H9 (cell line): ENCODE data around the gene CLEC16A. TPM values are rescaled to one million over a fixed set of nuclear protein-coding genes. Genes with fewer than 3 reads are reported as not detected.

Source experiments
- DNase-seq: peaks from one replicate; pipeline ENCODE4 v3.0.0-alpha.2; 2017
- H2AFZ ChIP-seq: one replicate; pipeline ENCODE4 v1.6.1; 2013; ENCODE audit warnings: mild to moderate bottlenecking, low read length, control low read depth, moderate library complexity
- H2AK5ac ChIP-seq: 2 replicates; pipeline ENCODE4 v1.6.1; 2013; ENCODE audit warnings: low read length, control low read depth, mixed read lengths; ENCODE audit not compliant: insufficient read length
- H2BK120ac ChIP-seq: one replicate; pipeline ENCODE4 v1.6.1; 2013; ENCODE audit warnings: low read depth, mild to moderate bottlenecking, low read length, control low read depth, inconsistent platforms; ENCODE audit not compliant: poor library complexity, severe bottlenecking
- H2BK12ac ChIP-seq: 2 replicates; pipeline ENCODE4 v1.6.1; 2013; ENCODE audit warnings: low read length, control low read depth, mixed read lengths, low read depth; ENCODE audit not compliant: insufficient read length
- H2BK15ac ChIP-seq: 2 replicates; pipeline ENCODE4 v1.6.1; 2013; ENCODE audit warnings: low read depth, low read length, control low read depth
- H2BK20ac ChIP-seq: one replicate; pipeline ENCODE4 v1.6.1; 2013; ENCODE audit warnings: low read depth, mild to moderate bottlenecking, low read length, control low read depth, inconsistent platforms; ENCODE audit not compliant: poor library complexity, severe bottlenecking
- H2BK5ac ChIP-seq: 2 replicates; pipeline ENCODE4 v1.6.1; 2013; ENCODE audit warnings: low read length, control low read depth, mixed read lengths; ENCODE audit not compliant: insufficient read length
- H3K14ac ChIP-seq: 2 replicates; pipeline ENCODE4 v1.6.1; 2013; ENCODE audit warnings: low read length, control low read depth; ENCODE audit not compliant: insufficient read depth
- H3K18ac ChIP-seq: 2 replicates; pipeline ENCODE4 v1.6.1; 2013; ENCODE audit warnings: low read depth, mild to moderate bottlenecking, mixed read lengths, low read length, control low read depth; ENCODE audit not compliant: insufficient read length
- H3K23ac ChIP-seq: 2 replicates; pipeline ENCODE4 v1.6.1; 2013; ENCODE audit warnings: low read length, control low read depth, mixed read lengths, low read depth; ENCODE audit not compliant: insufficient read length
- H3K23me2 ChIP-seq: 2 replicates; pipeline ENCODE4 v1.6.1; 2013; ENCODE audit warnings: low read depth, mild to moderate bottlenecking, mixed read lengths, low read length, control low read depth; ENCODE audit not compliant: insufficient read length, poor library complexity, severe bottlenecking
- H3K27ac ChIP-seq: 2 replicates; pipeline ENCODE4 v1.5.1; 2013; ENCODE audit warnings: low read length, control low read depth, mixed read lengths, low read depth; ENCODE audit not compliant: insufficient read length
- H3K27me3 ChIP-seq: 2 replicates; pipeline ENCODE4 v1.6.1; 2013; ENCODE audit warnings: low read length, control low read depth, inconsistent platforms; ENCODE audit not compliant: insufficient read depth
- H3K4ac ChIP-seq: 2 replicates; pipeline ENCODE4 v1.6.1; 2013; ENCODE audit warnings: low read depth, mild to moderate bottlenecking, control low read depth, inconsistent platforms, low read length, moderate library complexity
- H3K4me1 ChIP-seq: 2 replicates; pipeline ENCODE4 v1.6.1; 2013; ENCODE audit warnings: low read length, control low read depth, inconsistent platforms; ENCODE audit not compliant: insufficient read depth
- H3K4me2 ChIP-seq: 2 replicates; pipeline ENCODE4 v1.6.1; 2013; ENCODE audit warnings: low read length, control low read depth, mixed read lengths; ENCODE audit not compliant: insufficient read length, insufficient read depth
- H3K56ac ChIP-seq: 2 replicates; pipeline ENCODE4 v1.6.1; 2013; ENCODE audit warnings: low read depth, mild to moderate bottlenecking, mixed read lengths, low read length, control low read depth; ENCODE audit not compliant: insufficient read length
- H3K79me1 ChIP-seq: 2 replicates; pipeline ENCODE4 v1.6.1; 2013; ENCODE audit warnings: low read depth, mild to moderate bottlenecking, moderate library complexity, low read length, control low read depth, inconsistent platforms; ENCODE audit not compliant: insufficient read depth, poor library complexity, severe bottlenecking
- H3K79me2 ChIP-seq: 2 replicates; pipeline ENCODE4 v1.6.1; 2013; ENCODE audit warnings: low read length, control low read depth, inconsistent platforms; ENCODE audit not compliant: insufficient read depth
- H3K9ac ChIP-seq: 2 replicates; pipeline ENCODE4 v1.6.1; 2013; ENCODE audit warnings: low read length, control low read depth, mixed read lengths; ENCODE audit not compliant: insufficient read length; ENCODE audit errors: extremely low read depth
- H3K9me3 ChIP-seq: one replicate; pipeline ENCODE4 v1.6.1; 2013; ENCODE audit warnings: low read depth, low read length, inconsistent platforms; ENCODE audit not compliant: control insufficient read depth
- H3T11ph ChIP-seq: one replicate; pipeline ENCODE4 v1.6.1; 2013; ENCODE audit warnings: mild to moderate bottlenecking, low read length, control low read depth, inconsistent platforms
- H4K20me1 ChIP-seq: one replicate; pipeline ENCODE4 v1.6.1; 2013; ENCODE audit not compliant: control insufficient read depth, insufficient read length, insufficient read depth
- H4K5ac ChIP-seq: 2 replicates; pipeline ENCODE4 v1.6.1; 2013; ENCODE audit warnings: low read depth, mild to moderate bottlenecking, mixed read lengths, low read length, control low read depth; ENCODE audit not compliant: insufficient read length
- H4K8ac ChIP-seq: replicated peaks from 2 replicates; pipeline ENCODE4 v1.6.1; 2013; ENCODE audit warnings: low read length, control low read depth, mixed read lengths, low read depth; ENCODE audit not compliant: insufficient read length
- H4K91ac ChIP-seq: 2 replicates; pipeline ENCODE4 v1.6.1; 2013; ENCODE audit warnings: low read depth, mild to moderate bottlenecking, moderate library complexity, mixed read lengths, low read length, control low read depth; ENCODE audit not compliant: insufficient read length
- H3K27ac Mint-ChIP-seq, 3 experiments: 2 replicates in 2 of 3; 3 replicates in 1 of 3; pipeline ENCODE4 v1.8.0; 2020 to 2021; ENCODE audit warnings: mixed read lengths in 3 of 3, mild to moderate bottlenecking in 1 of 3, moderate library complexity in 1 of 3
- H3K27me3 Mint-ChIP-seq: 2 replicates; pipeline ENCODE4 v1.8.0; 2021; ENCODE audit warnings: low read depth, mild to moderate bottlenecking, moderate library complexity, mixed read lengths
- H3K36me3 Mint-ChIP-seq, 3 experiments: 2 replicates in 2 of 3; 3 replicates in 1 of 3; pipeline ENCODE4 v1.8.0; 2020 to 2021; ENCODE audit warnings: low read depth in 3 of 3, mixed read lengths in 3 of 3; ENCODE audit not compliant: insufficient read depth in 1 of 3
- H3K4me1 Mint-ChIP-seq, 2 experiments: 2 replicates each; pipeline ENCODE4 v1.8.0; 2020; ENCODE audit warnings: mixed read lengths in 2 of 2
- H3K4me3 Mint-ChIP-seq, 2 experiments: 2 replicates in 1 of 2; 3 replicates in 1 of 2; pipeline ENCODE4 v1.8.0; 2020 to 2021; ENCODE audit warnings: mild to moderate bottlenecking in 2 of 2, mixed read lengths in 2 of 2, moderate library complexity in 1 of 2
- H3K9me3 Mint-ChIP-seq, 2 experiments: 2 replicates in 1 of 2; 3 replicates in 1 of 2; pipeline ENCODE4 v1.8.0; 2020; ENCODE audit warnings: mild to moderate bottlenecking in 2 of 2, mixed read lengths in 2 of 2, moderate library complexity in 1 of 2
- WGBS: extraction: QIAGEN DNeasy Blood & Tissue Kit; methylation state at CpG from one replicate; pipeline ENCODE4 v1.1.7; 2013; ENCODE audit warnings: missing lambda C conversion rate, low lambda C conversion rate, mixed read lengths; ENCODE audit not compliant: insufficient read length; ENCODE audit errors: extremely low coverage; 5-methylcytosine and 5-hydroxymethylcytosine counted together
- total RNA-seq: library from RNA; stranded (reverse); gene quantifications from 2 replicates; pipeline ENCODE4 v1.2.1, GENCODE V29; 2021
- TF ChIP-seq, protein P1 (sequence below): fragments of 200-600 bp; sonication (generic); conservative IDR thresholded peaks from 3 replicates; pipeline ENCODE4 v1.8.0; 2021; ENCODE audit warnings: antibody characterized with exemption, mild to moderate bottlenecking

The CLEC16A gene
- total RNA-seq, 1 experiment from 2014 or later = 15.2 TPM

DNA sequence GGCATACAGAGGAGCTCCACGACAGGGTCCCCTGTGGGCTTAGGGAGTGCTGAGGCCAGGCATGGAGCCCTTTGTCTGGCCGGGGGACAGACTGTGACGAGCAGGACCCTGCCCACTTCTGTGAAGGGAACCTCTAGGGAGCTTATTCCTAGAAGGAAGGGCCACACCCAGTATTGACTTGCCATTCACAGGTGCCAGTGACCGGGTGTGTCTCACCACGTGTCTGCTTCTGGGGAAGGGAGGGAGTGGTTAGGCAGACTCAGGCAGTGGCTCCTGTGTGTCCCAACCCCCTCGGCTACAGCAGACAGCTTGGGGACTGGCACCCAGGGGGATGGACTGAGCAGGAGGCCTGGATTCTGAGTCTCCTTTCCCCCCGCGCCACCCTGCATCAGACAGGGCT, 254.5 kb downstream of the CLEC16A start:
- Histone ChIP-seq H3K4ac (no peak overlapping the region), H2BK15ac (no peak overlapping the region), H3K79me1 (no peaks in the 10 kb centered on the region), H4K5ac (no peak overlapping the region), H2BK5ac (no peak overlapping the region), H3K9ac (no peak overlapping the region), H3K9me3 (no peaks in the 10 kb centered on the region), H3K23ac (no peak overlapping the region), H2BK12ac (no peak overlapping the region), H3T11ph (no peak overlapping the region), H4K20me1 (no peaks in the 10 kb centered on the region), H3K4me1 (no peaks in the 10 kb centered on the region; the same call in 1 of the 2 replicates), H3K4me2 (no peak overlapping the region), H4K91ac (no peak overlapping the region), H3K27me3 (no peaks in the 10 kb centered on the region), H3K14ac (no peak overlapping the region), H2BK20ac (no peak overlapping the region), H3K79me2 (no peaks in the 10 kb centered on the region), H4K8ac (no peak overlapping the region), H3K18ac (no peak overlapping the region), H2AFZ (no peak overlapping the region), H3K23me2 (no peaks in the 10 kb centered on the region), H3K27ac (no peak overlapping the region), H3K56ac (no peak overlapping the region), H2BK120ac (no peak overlapping the region), H2AK5ac (no peak overlapping the region)
- Mint-ChIP-seq H3K36me3 (no peaks in the 10 kb centered on the region; a peak in 1 of 7 replicates), H3K27ac (no peak overlapping the region), H3K27me3 (peaks cover 10% of the 10 kb centered on the region), H3K4me1 (peaks cover 31 to 32% of the 10 kb centered on the region in 2 experiments), H3K4me3 (no peak overlapping the region), H3K9me3 (no peaks in the 10 kb centered on the region)
- TF ChIP-seq, protein P1, sequence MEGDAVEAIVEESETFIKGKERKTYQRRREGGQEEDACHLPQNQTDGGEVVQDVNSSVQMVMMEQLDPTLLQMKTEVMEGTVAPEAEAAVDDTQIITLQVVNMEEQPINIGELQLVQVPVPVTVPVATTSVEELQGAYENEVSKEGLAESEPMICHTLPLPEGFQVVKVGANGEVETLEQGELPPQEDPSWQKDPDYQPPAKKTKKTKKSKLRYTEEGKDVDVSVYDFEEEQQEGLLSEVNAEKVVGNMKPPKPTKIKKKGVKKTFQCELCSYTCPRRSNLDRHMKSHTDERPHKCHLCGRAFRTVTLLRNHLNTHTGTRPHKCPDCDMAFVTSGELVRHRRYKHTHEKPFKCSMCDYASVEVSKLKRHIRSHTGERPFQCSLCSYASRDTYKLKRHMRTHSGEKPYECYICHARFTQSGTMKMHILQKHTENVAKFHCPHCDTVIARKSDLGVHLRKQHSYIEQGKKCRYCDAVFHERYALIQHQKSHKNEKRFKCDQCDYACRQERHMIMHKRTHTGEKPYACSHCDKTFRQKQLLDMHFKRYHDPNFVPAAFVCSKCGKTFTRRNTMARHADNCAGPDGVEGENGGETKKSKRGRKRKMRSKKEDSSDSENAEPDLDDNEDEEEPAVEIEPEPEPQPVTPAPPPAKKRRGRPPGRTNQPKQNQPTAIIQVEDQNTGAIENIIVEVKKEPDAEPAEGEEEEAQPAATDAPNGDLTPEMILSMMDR = no peak
- DNase-seq = no peak
- no CpG with 5 or more reads among the region's 8 CpGs for WGBS
